Rectal smooth muscle tissue (tissue), 1 donor: ENCODE measurements around the gene THPO.

ENCODE experiments used
- H3K27ac ChIP-seq: one replicate; pipeline ENCODE4 v1.7.0; 2013; ENCODE audit warnings: low read depth, low read length, inconsistent platforms
- H3K27me3 ChIP-seq: one replicate; pipeline ENCODE4 v1.7.0; 2013; ENCODE audit warnings: low read length; ENCODE audit not compliant: control insufficient read depth, insufficient read depth
- H3K36me3 ChIP-seq: one replicate; pipeline ENCODE4 v1.7.0; 2013; ENCODE audit warnings: low read length; ENCODE audit not compliant: control insufficient read depth, insufficient read depth
- H3K4me1 ChIP-seq: one replicate; pipeline ENCODE4 v1.7.0; 2013; ENCODE audit warnings: low read length; ENCODE audit not compliant: control insufficient read depth, insufficient read depth
- H3K4me3 ChIP-seq: one replicate; pipeline ENCODE4 v1.7.0; 2013; ENCODE audit warnings: low read length
- H3K9ac ChIP-seq: one replicate; pipeline ENCODE4 v1.7.0; 2013; ENCODE audit warnings: low read length

THPO gene

GRCh38 chr3:184338511-184338945 lies 39.5 kb downstream of the THPO start:
- no peaks in the 10 kb centered on the region for H3K27me3 ChIP-seq
- peak overlapping the region; percentile 95 for H3K27ac ChIP-seq
- H3K36me3 ChIP-seq, result peaks cover 28% of the 10 kb centered on the region
- peaks cover 27% of the 10 kb centered on the region for H3K4me1 ChIP-seq
- peak overlapping the region; percentile 38 for H3K9ac ChIP-seq
- H3K4me3 ChIP-seq, result peak overlapping the region; percentile 64

- no peak overlapping the region for H3K9ac ChIP-seq
- peaks cover 27% of the 10 kb centered on the region for H3K36me3 ChIP-seq
- H3K4me3 ChIP-seq, result peak overlapping the region; percentile 64
- peaks cover 27% of the 10 kb centered on the region for H3K4me1 ChIP-seq
- peak overlapping the region; percentile 95 for H3K27ac ChIP-seq
- H3K27me3 ChIP-seq, result no peaks in the 10 kb centered on the region
Measured at GRCh38 chr3:184337981-184338380, 40.0 kb downstream of the THPO start.

GRCh38 chr3:184337399-184337714 lies 40.6 kb downstream of the THPO start, which contains the start of gene FAM131A:
TSS of gene FAM131A (plus strand) at chr3:184337600. CDS start at chr3:184337631, 31 bp downstream.
- H3K9ac ChIP-seq, result peak within 1 kb of the TSS; percentile 54
- no peaks in the 10 kb centered on the region for H3K27me3 ChIP-seq
- H3K4me1 ChIP-seq, result peaks cover 27% of the 10 kb centered on the region
- peaks cover 27% of the 10 kb centered on the region for H3K36me3 ChIP-seq
- H3K4me3 ChIP-seq, result peak within 1 kb of the TSS; percentile 84
- peak within 1 kb of the TSS; percentile 95 for H3K27ac ChIP-seq

GRCh38 chr3:184336547-184337398 lies 41.2 kb downstream of the THPO start:
- Histone ChIP-seq H3K36me3 (peaks cover 30% of the 10 kb centered on the region), H3K4me1 (peaks cover 27% of the 10 kb centered on the region), H3K27me3 (no peaks in the 10 kb centered on the region), H3K9ac (peak overlapping the region; percentile 54), H3K4me3 (peak overlapping the region; percentile 84), H3K27ac (peak overlapping the region; percentile 95)

- H3K4me1 ChIP-seq, result peaks cover 27% of the 10 kb centered on the region
- H3K9ac ChIP-seq, result peak overlapping the region; percentile 54
- no peaks in the 10 kb centered on the region for H3K27me3 ChIP-seq
- peaks cover 36% of the 10 kb centered on the region for H3K36me3 ChIP-seq
- peak overlapping the region; percentile 95 for H3K27ac ChIP-seq
- peak overlapping the region; percentile 84 for H3K4me3 ChIP-seq
Measured at GRCh38 chr3:184335661-184336546, 42.1 kb downstream of the THPO start.

- peaks cover 38% of the 10 kb centered on the region for H3K36me3 ChIP-seq
- H3K4me3 ChIP-seq, result peak overlapping the region; percentile 84
- H3K4me1 ChIP-seq, result peaks cover 27% of the 10 kb centered on the region
- H3K9ac ChIP-seq, result no peak overlapping the region
- peak overlapping the region; percentile 95 for H3K27ac ChIP-seq
- H3K27me3 ChIP-seq, result no peaks in the 10 kb centered on the region
Measured at GRCh38 chr3:184335291-184335660, 42.7 kb downstream of the THPO start.

GRCh38 chr3:184334470-184335158 lies 43.4 kb downstream of the THPO start:
- Histone ChIP-seq H3K4me1 (peaks cover 27% of the 10 kb centered on the region), H3K4me3 (no peak overlapping the region), H3K27me3 (no peaks in the 10 kb centered on the region), H3K36me3 (peaks cover 39% of the 10 kb centered on the region), H3K27ac (peak overlapping the region; percentile 95), H3K9ac (no peak overlapping the region)

GRCh38 chr3:184333700-184334099 lies 44.3 kb downstream of the THPO start:
- H3K9ac ChIP-seq, result no peak overlapping the region
- H3K27me3 ChIP-seq, result no peaks in the 10 kb centered on the region
- H3K4me1 ChIP-seq, result peaks cover 22% of the 10 kb centered on the region
- H3K4me3 ChIP-seq, result no peak overlapping the region
- H3K27ac ChIP-seq, result no peak overlapping the region
- H3K36me3 ChIP-seq, result peaks cover 44% of the 10 kb centered on the region

GRCh38 chr3:184333190-184333589 lies 44.8 kb downstream of the THPO start:
- Histone ChIP-seq H3K4me1 (peaks cover 19% of the 10 kb centered on the region), H3K27me3 (no peaks in the 10 kb centered on the region), H3K9ac (no peak overlapping the region), H3K4me3 (no peak overlapping the region), H3K36me3 (peaks cover 49% of the 10 kb centered on the region), H3K27ac (no peak overlapping the region)

GRCh38 chr3:184332370-184333090 lies 45.5 kb downstream of the THPO start:
- Histone ChIP-seq H3K27ac (no peak overlapping the region), H3K4me1 (peaks cover 12% of the 10 kb centered on the region), H3K36me3 (peaks cover 54% of the 10 kb centered on the region), H3K4me3 (no peak overlapping the region), H3K9ac (no peak overlapping the region), H3K27me3 (no peaks in the 10 kb centered on the region)

GRCh38 chr3:184328516-184328915 lies 49.5 kb downstream of the THPO start:
- Histone ChIP-seq H3K36me3 (peaks cover 79% of the 10 kb centered on the region), H3K27ac (no peak overlapping the region), H3K4me1 (no peaks in the 10 kb centered on the region), H3K27me3 (no peaks in the 10 kb centered on the region), H3K4me3 (no peak overlapping the region), H3K9ac (no peak overlapping the region)
